Uterus (tissue), 2 donors: ENCODE measurements around the gene DUOX1.

Experiments used
- CTCF ChIP-seq, 4 experiments: fragments of 200-600 bp in 2 of 4; fragments of 450-650 bp in 2 of 4; sonication (generic) in 2 of 4; IDR thresholded peaks; one replicate each; pipeline ENCODE4 v1.5.1; 2016 to 2019; ENCODE audit warnings: antibody characterized with exemption in 4 of 4, mild to moderate bottlenecking in 2 of 4, moderate library complexity in 1 of 4
- POLR2A ChIP-seq, 2 donors: fragments of 450-650 bp; IDR thresholded peaks; one replicate each; pipeline ENCODE4 v1.6.1; 2016; ENCODE audit warnings: antibody characterized with exemption in 2 of 2, mild to moderate bottlenecking in 1 of 2, moderate library complexity in 1 of 2

- TF ChIP-seq CTCF (IDR thresholded peaks at IDR 0.05) (no peak), POLR2A (IDR thresholded peaks at IDR 0.05) (no peak)
Measured at GRCh38 chr15:45171912-45172311, 42.1 kb downstream of the DUOX1 start.
